Mesothelial cell of epicardium (in vitro differentiated cells): Measurements from ENCODE around the gene C10orf90. TPM values are rescaled to one million over a fixed set of nuclear protein-coding genes. Genes with fewer than 3 reads are reported as not detected.

Experiments used
- DNase-seq, 2 experiments: peaks; one replicate each; pipeline ENCODE4 v3.0.0; 2021; ENCODE audit warnings: low spot score in 2 of 2; ENCODE audit not compliant: unreplicated experiment in 2 of 2
- H3K27ac Mint-ChIP-seq: 2 replicates; pipeline ENCODE4 v1.8.0; 2021; ENCODE audit warnings: mixed read lengths
- H3K27me3 Mint-ChIP-seq: 2 replicates; pipeline ENCODE4 v1.8.0; 2021; ENCODE audit warnings: low read depth, mixed read lengths
- H3K36me3 Mint-ChIP-seq: 2 replicates; pipeline ENCODE4 v1.8.0; 2021; ENCODE audit warnings: mixed read lengths
- H3K4me1 Mint-ChIP-seq: 2 replicates; pipeline ENCODE4 v1.8.0; 2021; ENCODE audit warnings: mixed read lengths
- H3K4me3 Mint-ChIP-seq: 2 replicates; pipeline ENCODE4 v1.8.0; 2021; ENCODE audit warnings: mild to moderate bottlenecking, moderate library complexity, mixed read lengths
- H3K9me3 Mint-ChIP-seq: 2 replicates; pipeline ENCODE4 v1.8.0; 2021; ENCODE audit warnings: mixed read lengths
- total RNA-seq: library from RNA; stranded (reverse); gene quantifications from 3 replicates; pipeline ENCODE4 v1.2.1, GENCODE V29; 2021
- TF ChIP-seq, protein P1 (sequence below): fragments of 200-600 bp; sonication (generic); IDR thresholded peaks from one replicate; pipeline ENCODE4 v1.5.0; 2021; ENCODE audit warnings: antibody characterized with exemption; ENCODE audit not compliant: unreplicated experiment

Gene C10orf90
- total RNA-seq, 1 donor from 2014 or later: not detected

DNA sequence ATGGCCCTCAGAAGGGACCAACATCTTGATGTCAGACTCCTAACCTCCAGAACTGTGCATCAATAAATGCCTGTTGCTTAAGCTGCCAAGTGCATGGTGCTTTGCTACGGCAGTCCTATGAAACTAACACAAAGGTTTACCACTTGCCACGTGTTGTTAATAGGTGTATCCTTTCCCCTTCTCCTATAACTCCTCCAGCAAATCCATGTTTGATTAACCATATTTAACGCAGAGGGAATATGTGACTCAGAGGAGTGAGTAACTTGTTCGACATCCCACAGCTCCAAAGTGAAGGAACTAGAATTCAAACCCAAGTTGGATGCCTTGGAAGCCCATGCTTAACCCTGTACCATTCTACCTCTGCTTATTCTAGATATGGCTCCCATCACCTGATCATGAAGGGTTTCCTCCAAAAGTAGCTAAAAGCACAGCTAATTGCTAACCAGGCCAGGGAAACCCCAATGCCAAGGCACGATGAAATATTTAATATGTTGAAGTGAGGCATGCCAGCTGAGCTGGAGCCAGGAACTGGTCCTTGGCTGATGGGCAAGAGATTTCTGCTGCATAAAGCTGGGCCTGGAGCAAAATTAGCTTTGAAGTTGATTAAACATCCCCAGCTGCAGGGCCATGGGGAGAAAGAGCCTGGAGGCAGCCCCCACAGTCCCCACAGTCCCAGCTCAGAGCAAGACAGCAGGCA lies 131.9 kb downstream of the C10orf90 start:
- Mint-ChIP-seq H3K27ac (no peak overlapping the region), H3K36me3 (no peaks in the 10 kb centered on the region), H3K4me1 (no peaks in the 10 kb centered on the region), H3K9me3 (no peaks in the 10 kb centered on the region), H3K27me3 (peaks cover 38% of the 10 kb centered on the region), H3K4me3 (no peak overlapping the region)
- TF ChIP-seq, protein P1, sequence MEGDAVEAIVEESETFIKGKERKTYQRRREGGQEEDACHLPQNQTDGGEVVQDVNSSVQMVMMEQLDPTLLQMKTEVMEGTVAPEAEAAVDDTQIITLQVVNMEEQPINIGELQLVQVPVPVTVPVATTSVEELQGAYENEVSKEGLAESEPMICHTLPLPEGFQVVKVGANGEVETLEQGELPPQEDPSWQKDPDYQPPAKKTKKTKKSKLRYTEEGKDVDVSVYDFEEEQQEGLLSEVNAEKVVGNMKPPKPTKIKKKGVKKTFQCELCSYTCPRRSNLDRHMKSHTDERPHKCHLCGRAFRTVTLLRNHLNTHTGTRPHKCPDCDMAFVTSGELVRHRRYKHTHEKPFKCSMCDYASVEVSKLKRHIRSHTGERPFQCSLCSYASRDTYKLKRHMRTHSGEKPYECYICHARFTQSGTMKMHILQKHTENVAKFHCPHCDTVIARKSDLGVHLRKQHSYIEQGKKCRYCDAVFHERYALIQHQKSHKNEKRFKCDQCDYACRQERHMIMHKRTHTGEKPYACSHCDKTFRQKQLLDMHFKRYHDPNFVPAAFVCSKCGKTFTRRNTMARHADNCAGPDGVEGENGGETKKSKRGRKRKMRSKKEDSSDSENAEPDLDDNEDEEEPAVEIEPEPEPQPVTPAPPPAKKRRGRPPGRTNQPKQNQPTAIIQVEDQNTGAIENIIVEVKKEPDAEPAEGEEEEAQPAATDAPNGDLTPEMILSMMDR: no peak
- no peak for DNase-seq

DNA sequence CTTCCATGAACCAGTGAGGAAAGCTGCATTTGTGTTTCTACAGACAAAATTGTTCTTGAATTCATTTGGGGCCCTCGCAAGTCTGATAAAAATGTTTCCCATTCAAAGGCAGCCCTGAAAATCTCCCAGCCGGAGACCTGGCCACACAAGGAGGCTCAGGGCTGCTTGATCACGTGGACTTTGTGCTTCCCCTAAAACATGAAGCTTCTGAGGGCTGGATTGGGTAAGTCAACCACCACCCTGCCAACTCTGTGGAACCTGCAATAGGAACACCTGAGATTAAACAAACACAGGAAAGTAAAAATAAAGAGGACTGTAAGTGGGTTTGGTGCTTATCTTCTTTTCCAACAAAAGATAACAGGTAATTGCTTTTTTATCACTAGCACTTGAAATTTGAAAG lies 133.8 kb downstream of the C10orf90 start:
- Mint-ChIP-seq H3K9me3 (no peaks in the 10 kb centered on the region), H3K4me3 (no peak overlapping the region), H3K27me3 (peaks cover 33% of the 10 kb centered on the region), H3K4me1 (no peaks in the 10 kb centered on the region), H3K36me3 (no peaks in the 10 kb centered on the region), H3K27ac (no peak overlapping the region)
- no peak for DNase-seq
- TF ChIP-seq, protein P1: no peak

DNA sequence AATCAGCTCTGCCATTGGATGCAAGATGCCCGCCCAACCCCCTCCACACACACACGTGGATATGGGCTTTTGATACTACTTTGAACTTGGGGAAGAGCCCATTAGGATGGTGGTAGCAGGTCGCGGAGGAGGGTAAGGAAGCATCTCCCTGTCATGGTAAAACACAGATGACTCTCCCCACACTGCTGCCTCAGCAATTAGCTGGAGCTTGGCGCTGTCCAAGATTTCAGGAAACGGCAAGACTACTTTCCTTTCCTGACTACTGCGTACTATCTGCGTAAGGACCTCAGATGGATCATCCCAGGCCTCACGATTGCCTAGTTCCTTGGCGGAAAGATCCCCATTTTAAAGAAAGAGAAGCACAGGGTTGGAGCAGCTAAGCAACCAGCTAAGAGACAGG lies 134.3 kb downstream of the C10orf90 start:
- Mint-ChIP-seq H3K4me1 (no peaks in the 10 kb centered on the region), H3K27me3 (peaks cover 36% of the 10 kb centered on the region), H3K9me3 (no peaks in the 10 kb centered on the region), H3K4me3 (no peak overlapping the region), H3K36me3 (no peaks in the 10 kb centered on the region), H3K27ac (no peak overlapping the region)
- TF ChIP-seq, protein P1: no peak
- DNase-seq: no peak

DNA sequence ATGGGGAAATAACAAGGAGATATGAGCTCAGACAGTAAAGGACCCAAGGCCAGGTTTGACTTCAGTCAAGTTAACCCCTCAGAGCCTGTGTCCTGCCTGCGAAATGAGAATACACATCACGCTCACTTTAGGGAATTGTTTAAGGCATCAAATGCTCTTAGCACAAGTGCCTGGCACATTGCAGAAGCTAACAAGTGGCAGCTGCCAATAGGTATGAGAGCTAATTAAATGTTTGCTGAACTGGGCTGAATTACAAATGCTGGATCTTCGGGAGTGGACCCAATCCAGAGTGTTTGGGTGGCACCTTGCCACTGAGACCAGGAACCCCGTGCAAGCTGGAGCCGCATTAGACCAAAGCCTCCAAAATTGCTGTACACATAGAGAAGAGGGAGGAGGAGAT lies 136.8 kb downstream of the C10orf90 start:
- no peak overlapping the region for H3K27ac Mint-ChIP-seq
- no peaks in the 10 kb centered on the region for H3K4me1 Mint-ChIP-seq
- H3K4me3 Mint-ChIP-seq: no peak overlapping the region
- H3K36me3 Mint-ChIP-seq: no peaks in the 10 kb centered on the region
- TF ChIP-seq, protein P1: no peak
- no peaks in the 10 kb centered on the region for H3K9me3 Mint-ChIP-seq
- H3K27me3 Mint-ChIP-seq: peaks cover 30% of the 10 kb centered on the region
- no peak for DNase-seq

DNA sequence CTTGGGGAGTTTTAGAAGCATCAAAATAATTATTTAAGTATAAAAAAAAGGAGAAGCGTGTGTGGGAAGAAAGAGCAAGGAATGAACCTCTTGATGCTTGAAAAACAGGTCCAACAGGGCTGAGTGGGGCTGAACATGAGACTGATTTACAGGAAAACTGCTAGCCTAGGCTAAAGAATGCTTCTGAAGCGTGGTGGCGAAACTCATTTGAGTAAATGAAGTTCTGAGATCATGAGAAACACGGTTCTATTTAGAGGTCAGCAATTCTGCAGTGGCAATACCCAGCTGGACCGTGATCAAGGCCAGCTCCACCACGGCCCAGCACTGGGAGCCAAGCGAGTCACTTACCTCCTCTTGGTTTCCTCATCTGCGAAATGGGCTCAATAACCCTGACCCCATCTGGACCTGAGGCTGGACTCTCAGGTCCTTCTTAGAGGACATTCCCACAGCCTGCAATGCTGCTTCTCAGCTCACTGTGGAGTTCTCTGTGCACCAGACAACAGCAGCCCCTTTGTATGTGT lies 142.1 kb downstream of the C10orf90 start:
- TF ChIP-seq, protein P1: no peak
- Mint-ChIP-seq H3K27ac (no peak overlapping the region), H3K27me3 (peaks cover 23% of the 10 kb centered on the region), H3K4me3 (no peak overlapping the region), H3K9me3 (no peaks in the 10 kb centered on the region), H3K36me3 (no peaks in the 10 kb centered on the region), H3K4me1 (peaks cover 4% of the 10 kb centered on the region)
- DNase-seq: no peak
